Stimulated activated CD4-positive, alpha-beta T cell treated with anti-CD3 and anti-CD28 coated beads, Interleukin-1b, Interleukin-23, amount 100 ng/mL, for 24 hours (primary cell): ENCODE measurements around the gene GCNT2.
"Not testable (repeated sequence)": the region's sequence is repeated elsewhere in the genome, so short reads cannot be mapped to it uniquely, and the experiment has no call there.

Source experiments
- DNase-seq, 4 experiments: peaks; one replicate each; pipeline ENCODE4 v3.0.0-alpha.2; 2020; ENCODE audit warnings: low read depth in 4 of 4, low spot score in 1 of 4

Gene GCNT2

GRCh38 chr6:10577112-10577511 is 56.0 kb downstream of the GCNT2 start:
- DNase-seq, result no peak

DNA sequence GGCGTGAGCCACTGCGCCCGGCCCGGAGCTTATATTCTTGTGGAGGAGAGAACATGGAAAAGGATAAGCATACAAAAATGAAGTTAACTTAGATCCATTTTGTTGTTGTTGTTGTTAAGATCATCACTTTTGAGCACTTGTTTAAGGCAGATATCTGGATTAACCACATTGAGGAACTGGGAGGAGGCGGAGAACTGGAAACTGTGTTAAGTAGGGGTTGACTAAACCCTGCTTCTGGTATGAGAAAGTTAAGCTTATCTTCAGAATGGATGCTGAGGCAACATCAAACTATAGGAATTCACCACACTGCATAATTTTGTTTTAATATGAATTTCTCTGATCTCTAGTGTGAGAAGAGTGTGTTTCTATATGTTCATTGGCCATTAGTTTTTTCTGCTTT is 57.6 kb downstream of the GCNT2 start:
- DNase-seq, result no peak

- no peak for DNase-seq
Observed at GRCh38 chr6:10579803-10580202, 58.7 kb downstream of the GCNT2 start.

DNA sequence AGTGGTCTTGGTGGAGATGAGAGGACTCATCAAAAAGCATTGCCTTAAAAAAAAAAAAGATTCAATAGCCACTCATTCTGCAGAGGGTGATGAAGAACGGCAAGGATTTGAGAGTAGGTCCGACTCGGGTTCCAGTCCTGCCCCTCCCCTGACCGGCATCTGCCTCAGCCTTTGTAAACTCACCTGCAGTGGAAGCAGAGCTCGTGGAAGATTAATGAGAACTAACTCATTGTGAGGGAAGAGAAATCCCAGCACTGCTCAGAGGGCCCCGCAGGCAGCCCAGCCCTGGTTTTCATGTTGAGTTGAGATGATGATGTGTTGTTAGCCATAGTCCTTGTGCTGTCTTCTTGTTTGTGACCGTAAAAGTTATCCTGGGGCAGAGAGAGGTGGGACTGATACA is 59.4 kb downstream of the GCNT2 start:
- no peak for DNase-seq

GRCh38 chr6:10581402-10581801 is 60.3 kb downstream of the GCNT2 start:
- DNase-seq, result not testable (repeated sequence)

- no peak for DNase-seq
Observed at GRCh38 chr6:10582774-10583508, 61.8 kb downstream of the GCNT2 start.

DNA sequence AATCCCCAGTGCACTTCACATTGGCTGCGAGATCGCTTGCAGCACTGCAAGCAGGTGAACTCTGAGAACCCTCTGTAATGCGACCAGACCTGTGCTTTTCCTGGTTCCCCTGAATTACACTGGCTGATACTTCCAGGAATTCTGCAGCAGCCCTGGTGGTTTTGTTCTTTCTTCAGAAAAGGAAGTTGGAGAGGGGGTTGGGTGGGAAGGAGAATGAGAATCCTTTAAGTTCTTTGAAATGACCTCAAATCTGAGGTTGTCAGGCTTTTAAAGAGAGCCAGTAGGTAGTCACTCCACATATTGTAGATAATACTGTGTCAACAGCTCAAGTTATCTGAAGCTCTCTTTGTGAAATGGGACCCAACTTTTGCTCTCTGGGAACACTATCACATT is 62.4 kb downstream of the GCNT2 start:
- DNase-seq, result no peak

- DNase-seq, result no peak
Observed at GRCh38 chr6:10584607-10585006, 63.5 kb downstream of the GCNT2 start.

GRCh38 chr6:10585209-10585845 is 64.2 kb downstream of the GCNT2 start:
- no peak for DNase-seq

DNA sequence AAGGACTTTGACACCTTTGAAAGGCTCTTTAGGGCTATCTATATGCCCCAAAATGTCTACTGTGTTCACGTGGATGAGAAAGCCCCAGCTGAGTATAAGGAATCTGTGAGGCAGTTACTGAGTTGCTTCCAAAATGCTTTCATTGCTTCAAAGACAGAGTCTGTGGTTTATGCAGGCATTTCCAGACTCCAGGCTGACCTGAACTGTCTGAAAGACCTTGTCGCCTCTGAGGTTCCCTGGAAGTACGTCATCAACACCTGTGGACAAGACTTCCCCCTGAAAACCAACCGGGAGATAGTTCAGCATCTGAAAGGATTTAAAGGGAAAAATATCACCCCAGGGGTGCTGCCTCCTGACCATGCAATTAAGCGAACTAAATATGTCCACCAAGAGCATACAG is 65.2 kb downstream of the GCNT2 start:
- no peak for DNase-seq

DNA sequence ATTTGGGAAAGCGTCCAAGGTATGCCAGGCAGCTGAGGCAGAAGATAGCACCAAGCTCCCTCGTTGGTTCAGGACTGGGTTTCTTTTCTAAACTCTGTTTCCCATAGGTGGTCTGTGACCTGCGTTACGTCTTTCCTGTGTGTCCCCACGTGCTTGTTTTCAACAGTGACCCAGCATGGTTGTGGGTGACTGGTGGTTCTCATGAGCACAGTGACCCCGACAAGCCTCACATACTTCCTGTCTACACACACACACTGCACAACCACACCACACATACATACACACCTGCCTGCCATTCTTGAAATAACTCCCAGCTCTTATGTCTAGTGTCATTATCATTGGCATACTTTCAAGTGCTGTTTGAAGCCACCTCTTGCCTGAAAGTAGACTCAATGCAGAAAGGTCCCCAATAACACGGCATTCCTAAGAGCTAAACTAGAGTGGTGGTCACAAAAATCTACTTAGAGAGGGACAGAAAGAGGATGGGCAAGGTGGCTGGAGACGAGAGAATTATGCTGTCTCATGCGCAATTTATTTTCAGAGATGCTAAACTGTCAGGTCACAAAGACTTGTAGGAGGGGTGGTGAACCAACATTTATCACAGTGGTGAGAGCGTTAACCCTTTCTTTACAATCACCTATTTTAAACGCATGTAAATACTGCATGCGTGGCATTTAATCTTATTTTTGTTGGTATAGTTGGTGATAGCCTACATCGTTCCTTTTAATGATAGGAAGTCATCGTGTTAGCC is 66.7 kb downstream of the GCNT2 start:
- no peak for DNase-seq

GRCh38 chr6:10588562-10589428 is 67.6 kb downstream of the GCNT2 start:
- no peak for DNase-seq

GRCh38 chr6:10589429-10589727 is 68.2 kb downstream of the GCNT2 start:
- no peak for DNase-seq

GRCh38 chr6:10589983-10590382 is 68.8 kb downstream of the GCNT2 start:
- no peak for DNase-seq

DNA sequence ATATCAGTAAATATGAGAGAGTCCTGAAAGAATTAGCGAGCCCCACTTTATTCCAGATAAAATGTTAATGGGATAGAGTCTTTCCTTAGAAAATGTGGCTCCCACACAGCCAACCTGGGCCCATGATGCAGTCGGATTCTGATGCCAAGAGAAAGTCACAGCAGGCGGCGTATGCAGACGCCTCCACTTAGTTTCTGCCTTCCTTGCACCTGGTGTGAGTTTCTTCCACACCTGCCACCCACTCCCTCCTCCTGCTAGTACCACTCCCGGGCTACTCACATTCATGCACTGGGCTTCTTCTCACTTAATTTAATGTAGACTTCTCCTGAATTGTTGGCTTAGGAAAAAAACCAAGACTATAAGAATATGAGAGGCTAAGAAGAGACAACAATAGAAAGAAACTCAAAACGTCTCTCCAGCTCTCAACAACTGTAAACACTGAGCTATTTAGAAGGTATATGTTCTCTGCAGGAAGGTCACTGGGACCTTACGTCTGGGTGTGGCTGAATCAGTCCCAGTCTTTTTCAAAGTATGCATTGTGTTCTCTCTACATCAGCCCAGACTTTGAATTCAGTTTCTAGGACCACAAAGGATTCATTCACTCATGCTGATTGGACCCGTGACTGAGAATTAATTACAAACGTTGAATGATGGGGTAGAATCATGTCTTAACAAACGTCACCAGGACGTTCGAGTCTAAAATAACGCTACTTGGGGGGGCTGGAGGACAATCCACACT is 70.4 kb downstream of the GCNT2 start:
- no peak for DNase-seq

- DNase-seq, result no peak
Observed at GRCh38 chr6:10595731-10596664, 74.8 kb downstream of the GCNT2 start.

DNA sequence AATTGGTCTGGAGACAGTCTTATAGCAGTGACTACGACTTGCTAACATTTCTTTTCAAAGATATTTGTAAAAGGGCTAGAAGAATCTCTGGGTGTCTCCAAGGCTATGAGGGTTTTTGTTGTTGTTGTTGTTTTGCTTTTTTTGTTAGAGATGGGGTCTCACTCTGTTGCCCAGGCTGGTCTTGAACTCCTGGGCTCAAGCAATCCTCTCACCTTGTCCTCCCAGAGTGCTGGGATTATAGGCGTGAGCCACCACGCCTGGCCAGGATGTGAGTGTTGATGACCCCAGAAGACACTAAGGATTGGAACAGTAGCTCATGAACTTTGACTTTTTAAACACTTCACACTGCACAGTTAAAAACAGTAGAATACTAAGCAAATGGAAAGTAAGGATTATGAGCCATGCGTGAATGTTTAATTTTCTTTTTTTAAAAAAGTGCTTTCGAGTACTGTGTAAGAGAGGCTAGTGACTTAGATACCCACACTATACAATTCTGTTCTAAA is 76.4 kb downstream of the GCNT2 start:
- DNase-seq, result no peak

GRCh38 chr6:10598084-10598960 is 77.2 kb downstream of the GCNT2 start:
- DNase-seq, result no peak

- DNase-seq, result no peak
Observed at GRCh38 chr6:10599046-10599445, 77.9 kb downstream of the GCNT2 start.
